ENCODE data around the gene DNAJB8.

- TF ChIP-seq CTCF (conservative IDR thresholded peaks at IDR 0.05; ENCODE audit: low read depth, low read length): no peak
- no peak for TF ChIP-seq EZH2 (IDR thresholded peaks at IDR 0.05; ENCODE audit: borderline replicate concordance, low read depth, low read length, poor library complexity, severe bottlenecking)
These were observed 49.3 kb upstream of the DNAJB8 start for GRCh38 chr3:128515967-128516366.

Measured in A673 (cell line).